ENCODE measurements around the gene CTNNA3.

The CTNNA3 gene

DNA sequence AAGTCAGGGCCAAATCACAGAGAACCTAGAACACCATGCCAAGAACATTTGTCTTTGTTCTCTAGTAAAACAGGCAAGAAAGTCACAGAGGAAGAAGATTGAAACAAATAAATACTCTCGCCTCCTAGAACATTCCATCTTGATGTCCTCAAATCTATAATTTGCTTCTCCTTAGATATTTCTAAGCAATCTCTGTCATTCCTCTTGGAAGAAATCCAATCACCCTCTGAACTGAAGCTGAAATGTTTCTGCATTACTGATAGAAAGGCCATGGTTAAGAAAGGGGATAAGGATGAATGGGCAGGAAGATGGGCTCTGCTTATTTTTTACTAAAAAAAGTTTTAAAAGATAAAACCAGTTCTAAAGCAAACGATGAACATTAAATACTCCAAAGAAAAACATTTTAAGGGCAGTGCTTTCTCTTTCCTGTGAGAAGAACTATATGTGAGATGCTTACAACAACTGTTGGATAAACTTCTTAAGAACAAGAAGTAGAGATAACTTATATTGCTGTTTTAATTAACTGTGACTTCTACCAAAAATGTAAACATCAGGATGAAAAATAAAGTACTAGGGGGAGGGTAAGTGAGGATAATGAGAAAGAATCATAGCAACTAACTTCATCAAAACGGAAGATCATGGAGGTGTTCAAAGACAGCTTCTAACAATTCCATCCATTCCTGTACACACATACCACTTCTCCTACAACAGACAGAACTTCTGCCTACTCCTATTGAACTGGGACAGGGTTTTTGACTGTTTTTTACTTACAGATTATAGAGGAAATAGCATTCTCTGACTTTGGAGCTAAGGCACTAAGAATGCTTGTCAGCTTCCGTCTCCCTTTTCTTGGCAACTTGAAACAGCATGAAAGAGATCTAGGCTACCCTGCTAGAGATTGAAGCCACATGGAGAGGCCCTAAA lies 923.2 kb downstream of the CTNNA3 start:
- Histone ChIP-seq H3K27me3 (ENCODE audit: control insufficient read depth, low read length) (no peaks in the 10 kb centered on the region), H3K27ac (ENCODE audit: low read depth, low read length) (no peak overlapping the region), H3K36me3 (ENCODE audit: control insufficient read depth, low read length) (no peaks in the 10 kb centered on the region), H4K20me1 (ENCODE audit: control insufficient read depth, insufficient read depth, low read depth, low read length) (no peaks in the 10 kb centered on the region), H3K9me3 (ENCODE audit: control insufficient read depth, insufficient read depth, low read length) (no peaks in the 10 kb centered on the region), H3K79me2 (ENCODE audit: control insufficient read depth, low read length) (no peaks in the 10 kb centered on the region), H3K4me3 (ENCODE audit: low read length) (no peak overlapping the region), H3K9me2 (replicated peaks; ENCODE audit: control insufficient read depth, low read length) (no peaks in the 10 kb centered on the region), H3F3A (ENCODE audit: control insufficient read depth, insufficient read depth) (no peaks in the 10 kb centered on the region), H3K4me2 (ENCODE audit: low read length) (no peak overlapping the region), H3K4me1 (ENCODE audit: control insufficient read depth, low read length) (no peaks in the 10 kb centered on the region)
- no peak for TF ChIP-seq EZH2phosphoT487 (IDR thresholded peaks at IDR 0.05; ENCODE audit: borderline replicate concordance, low read length)
- TF ChIP-seq, protein P1, sequence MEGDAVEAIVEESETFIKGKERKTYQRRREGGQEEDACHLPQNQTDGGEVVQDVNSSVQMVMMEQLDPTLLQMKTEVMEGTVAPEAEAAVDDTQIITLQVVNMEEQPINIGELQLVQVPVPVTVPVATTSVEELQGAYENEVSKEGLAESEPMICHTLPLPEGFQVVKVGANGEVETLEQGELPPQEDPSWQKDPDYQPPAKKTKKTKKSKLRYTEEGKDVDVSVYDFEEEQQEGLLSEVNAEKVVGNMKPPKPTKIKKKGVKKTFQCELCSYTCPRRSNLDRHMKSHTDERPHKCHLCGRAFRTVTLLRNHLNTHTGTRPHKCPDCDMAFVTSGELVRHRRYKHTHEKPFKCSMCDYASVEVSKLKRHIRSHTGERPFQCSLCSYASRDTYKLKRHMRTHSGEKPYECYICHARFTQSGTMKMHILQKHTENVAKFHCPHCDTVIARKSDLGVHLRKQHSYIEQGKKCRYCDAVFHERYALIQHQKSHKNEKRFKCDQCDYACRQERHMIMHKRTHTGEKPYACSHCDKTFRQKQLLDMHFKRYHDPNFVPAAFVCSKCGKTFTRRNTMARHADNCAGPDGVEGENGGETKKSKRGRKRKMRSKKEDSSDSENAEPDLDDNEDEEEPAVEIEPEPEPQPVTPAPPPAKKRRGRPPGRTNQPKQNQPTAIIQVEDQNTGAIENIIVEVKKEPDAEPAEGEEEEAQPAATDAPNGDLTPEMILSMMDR (IDR thresholded peaks at IDR 0.05; ENCODE audit: low read depth, low read length, poor library complexity, severe bottlenecking): no peak

DNA sequence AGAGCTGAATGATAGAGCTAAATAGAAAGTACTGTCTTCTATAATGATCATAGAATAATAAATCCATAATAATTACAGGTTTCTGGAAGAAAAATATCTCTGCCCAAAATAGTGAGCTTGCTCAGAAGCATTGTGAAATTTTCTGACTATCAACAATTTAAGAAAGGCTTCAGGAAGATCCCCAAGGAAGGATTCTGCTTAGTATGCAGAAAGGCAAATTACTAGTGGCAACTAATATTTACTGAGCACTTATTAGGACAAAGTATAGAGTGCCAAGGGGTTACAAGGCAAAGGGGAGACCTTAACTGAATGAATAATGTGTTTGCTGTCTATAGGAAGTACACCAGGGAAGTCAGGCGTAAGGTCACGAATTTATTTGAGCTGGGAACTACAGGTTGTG lies 928.3 kb downstream of the CTNNA3 start:
- Histone ChIP-seq H3K9me2 (replicated peaks; ENCODE audit: control insufficient read depth, low read length) (no peaks in the 10 kb centered on the region), H3K4me1 (ENCODE audit: control insufficient read depth, low read length) (no peaks in the 10 kb centered on the region), H4K20me1 (ENCODE audit: control insufficient read depth, insufficient read depth, low read depth, low read length) (no peaks in the 10 kb centered on the region), H3K4me2 (ENCODE audit: low read length) (no peak overlapping the region), H3K79me2 (ENCODE audit: control insufficient read depth, low read length) (no peaks in the 10 kb centered on the region), H3K9me3 (ENCODE audit: control insufficient read depth, insufficient read depth, low read length) (no peaks in the 10 kb centered on the region), H3K27ac (ENCODE audit: low read depth, low read length) (no peak overlapping the region), H3F3A (ENCODE audit: control insufficient read depth, insufficient read depth) (no peaks in the 10 kb centered on the region), H3K36me3 (ENCODE audit: control insufficient read depth, low read length) (no peaks in the 10 kb centered on the region), H3K27me3 (ENCODE audit: control insufficient read depth, low read length) (no peaks in the 10 kb centered on the region), H3K4me3 (ENCODE audit: low read length) (no peak overlapping the region)
- TF ChIP-seq, protein P1 (IDR thresholded peaks at IDR 0.05; ENCODE audit: low read depth, low read length, poor library complexity, severe bottlenecking): no peak
- no peak for TF ChIP-seq EZH2phosphoT487 (IDR thresholded peaks at IDR 0.05; ENCODE audit: borderline replicate concordance, low read length)

GRCh38 chr10:66762218-66762729 lies 933.7 kb downstream of the CTNNA3 start:
- H3K4me2 ChIP-seq (ENCODE audit: low read length): no peak overlapping the region
- H3F3A ChIP-seq (ENCODE audit: control insufficient read depth, insufficient read depth): no peaks in the 10 kb centered on the region
- H3K9me2 ChIP-seq (replicated peaks; ENCODE audit: control insufficient read depth, low read length): no peaks in the 10 kb centered on the region
- H3K4me3 ChIP-seq (ENCODE audit: low read length): no peak overlapping the region
- H3K27ac ChIP-seq (ENCODE audit: low read depth, low read length): no peak overlapping the region
- no peaks in the 10 kb centered on the region for H4K20me1 ChIP-seq (ENCODE audit: control insufficient read depth, insufficient read depth, low read depth, low read length)
- no peaks in the 10 kb centered on the region for H3K36me3 ChIP-seq (ENCODE audit: control insufficient read depth, low read length)
- TF ChIP-seq, protein P1 (IDR thresholded peaks at IDR 0.05; ENCODE audit: low read depth, low read length, poor library complexity, severe bottlenecking): no peak
- TF ChIP-seq EZH2phosphoT487 (IDR thresholded peaks at IDR 0.05; ENCODE audit: borderline replicate concordance, low read length): no peak
- no peaks in the 10 kb centered on the region for H3K4me1 ChIP-seq (ENCODE audit: control insufficient read depth, low read length)
- H3K9me3 ChIP-seq (ENCODE audit: control insufficient read depth, insufficient read depth, low read length): no peaks in the 10 kb centered on the region
- H3K27me3 ChIP-seq (ENCODE audit: control insufficient read depth, low read length): no peaks in the 10 kb centered on the region
- H3K79me2 ChIP-seq (ENCODE audit: control insufficient read depth, low read length): no peaks in the 10 kb centered on the region

Measured in DOHH2 (cell line).